AG09319 (cell line): ENCODE measurements around the gene PLAAT5.

Experiments used
- DNase-seq: peaks from one replicate; pipeline ENCODE4 v3.0.0-alpha.2; 2010; ENCODE audit warnings: low read depth; ENCODE audit errors: extremely low read depth
- CTCF ChIP-seq: IDR thresholded peaks from 2 replicates; pipeline ENCODE4 v1.5.1; 2011; ENCODE audit warnings: low read depth, mild to moderate bottlenecking, inconsistent platforms, low read length, moderate library complexity

Gene PLAAT5

DNA sequence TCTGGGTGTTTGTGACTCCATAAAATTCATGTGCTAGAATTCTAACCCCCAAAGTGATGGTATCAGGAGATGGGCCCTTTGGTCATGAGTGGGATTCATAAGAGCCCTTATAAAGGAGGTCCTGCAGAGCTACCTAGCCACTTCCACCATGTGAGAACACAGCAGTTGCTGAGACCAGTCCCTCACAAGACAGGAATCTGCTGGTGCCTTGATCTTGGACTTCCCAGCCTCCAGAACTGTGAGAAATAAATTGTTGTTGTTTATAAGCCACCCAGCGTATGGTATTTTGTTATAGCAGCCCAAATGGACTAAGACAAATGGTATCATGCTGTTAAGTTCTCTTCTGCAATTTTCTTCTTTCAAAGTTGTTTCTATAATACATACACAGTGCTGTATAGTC, 1.5 kb upstream of the PLAAT5 start:
- TF ChIP-seq CTCF: no peak
- no peak for DNase-seq

DNA sequence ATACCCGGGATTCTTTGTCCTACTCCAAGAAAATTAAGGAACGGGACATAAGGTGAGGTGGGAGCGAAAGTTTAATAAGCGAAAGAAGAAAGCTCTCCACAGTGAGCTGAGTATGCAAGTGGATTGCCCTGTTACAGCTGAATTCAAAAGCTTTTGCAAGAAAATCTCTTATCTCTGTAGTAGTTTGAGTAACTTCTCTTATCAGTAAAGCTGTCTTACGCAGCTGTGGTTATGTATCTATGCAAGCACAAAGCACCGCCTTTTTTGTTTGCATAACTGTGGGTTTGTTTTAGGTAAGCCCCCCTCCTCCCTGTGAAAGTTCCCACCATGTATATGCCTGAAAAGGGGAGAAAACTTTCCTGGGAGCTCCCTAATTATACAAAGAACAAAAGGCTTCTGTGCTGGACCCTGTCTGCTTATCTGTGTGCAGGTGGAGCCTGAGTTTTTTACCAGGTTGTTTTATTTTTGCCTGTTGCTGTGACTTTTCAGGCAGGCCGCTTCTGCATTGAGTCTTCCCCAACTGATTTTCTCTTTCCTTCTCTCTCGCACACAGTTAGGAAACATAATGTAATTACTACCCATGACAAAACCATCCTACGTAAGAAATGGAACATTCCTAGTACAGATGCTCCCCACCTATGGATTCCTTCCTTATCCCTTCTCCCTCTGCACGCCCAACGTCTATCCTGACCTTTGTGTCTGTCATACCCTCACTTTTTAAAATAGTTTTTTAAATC, 837 bp upstream of the PLAAT5 start:
- DNase-seq: no peak
- TF ChIP-seq CTCF: no peak

- TF ChIP-seq CTCF: no peak
Measured at GRCh38 chr11:63491240-63491587, 247 bp upstream of the PLAAT5 start.

GRCh38 chr11:63489879-63490278, 1.1 kb downstream of the PLAAT5 start:
- no peak for TF ChIP-seq CTCF
- no peak for DNase-seq

More at GRCh38 chr11:63491240-63491587, 247 bp upstream of the PLAAT5 start:
- no peak for DNase-seq

GRCh38 chr11:63488789-63489188, 2.2 kb downstream of the PLAAT5 start:
- no peak for DNase-seq
- no peak for TF ChIP-seq CTCF

DNA sequence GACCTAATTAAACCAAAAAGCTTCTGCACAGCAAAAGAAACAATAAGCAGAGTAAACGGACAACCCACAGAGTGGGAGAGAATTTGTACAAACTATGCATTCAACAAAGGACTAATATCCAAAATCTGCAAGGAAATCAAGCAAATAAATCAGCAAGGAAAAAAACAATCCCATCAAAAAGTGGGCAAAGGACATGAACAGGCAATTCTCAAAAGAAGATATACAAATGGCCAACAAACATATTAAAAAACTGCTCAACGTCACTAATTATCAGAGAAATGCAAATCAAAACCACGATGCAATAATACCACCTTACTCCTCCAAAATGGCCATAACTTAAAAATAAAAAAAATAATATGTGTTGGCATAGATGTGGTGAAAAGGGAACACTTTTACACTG, 5.2 kb downstream of the PLAAT5 start:
- no peak for TF ChIP-seq CTCF
- DNase-seq: no peak

GRCh38 chr11:63480039-63480438, 10.9 kb downstream of the PLAAT5 start:
- no peak for TF ChIP-seq CTCF
- DNase-seq: no peak
